ENCODE data around the gene CNTNAP4. TPM values are rescaled to one million over a fixed set of nuclear protein-coding genes. Genes with fewer than 3 reads are reported as not detected.

The CNTNAP4 gene
- not detected in 2 replicates for total RNA-seq

GRCh38 chr16:76276745-76277438, at the start of gene CNTNAP4:
CNTNAP4 (plus strand) TSS chr16:76277401; CDS start chr16:76277663, 262 bp downstream.

